ENCODE data around the gene PMAIP1.

Gene PMAIP1

GRCh38 chr18:59915606-59916005, 15.8 kb downstream of the PMAIP1 start:
- DNase-seq (ENCODE audit: low spot score), result no peak

GRCh38 chr18:59916746-59917145, 16.9 kb downstream of the PMAIP1 start:
- no peak for DNase-seq (ENCODE audit: low spot score)

GRCh38 chr18:59917422-59917821, 17.6 kb downstream of the PMAIP1 start:
- no peak for DNase-seq (ENCODE audit: low spot score)

- DNase-seq (ENCODE audit: low spot score), result no peak
Measured at GRCh38 chr18:59918320-59918755, 18.5 kb downstream of the PMAIP1 start.

- no peak for DNase-seq (ENCODE audit: low spot score)
Measured at GRCh38 chr18:59918997-59919396, 19.2 kb downstream of the PMAIP1 start.

- DNase-seq (ENCODE audit: low spot score), result no peak
Measured at GRCh38 chr18:59921384-59921891, 21.6 kb downstream of the PMAIP1 start.

GRCh38 chr18:59923539-59924196, 23.9 kb downstream of the PMAIP1 start:
- DNase-seq (ENCODE audit: low spot score), result no peak

GRCh38 chr18:59926131-59926530, 26.3 kb downstream of the PMAIP1 start:
- no peak for DNase-seq (ENCODE audit: low spot score)

GRCh38 chr18:59927246-59927825, 27.5 kb downstream of the PMAIP1 start:
- no peak for DNase-seq (ENCODE audit: low spot score)

- DNase-seq (ENCODE audit: low spot score), result no peak
Measured at GRCh38 chr18:59928201-59928600, 28.4 kb downstream of the PMAIP1 start.

- no peak for DNase-seq (ENCODE audit: low spot score)
Measured at GRCh38 chr18:59929621-59930295, 30.0 kb downstream of the PMAIP1 start.

- DNase-seq (ENCODE audit: low spot score), result no peak
Measured at GRCh38 chr18:59932401-59932800, 32.6 kb downstream of the PMAIP1 start.

GRCh38 chr18:59938676-59939075, 38.9 kb downstream of the PMAIP1 start:
- DNase-seq (ENCODE audit: low spot score), result no peak

GRCh38 chr18:59939127-59939526, 39.3 kb downstream of the PMAIP1 start:
- DNase-seq (ENCODE audit: low spot score), result no peak

GRCh38 chr18:59940068-59940467, 40.3 kb downstream of the PMAIP1 start:
- no peak for DNase-seq (ENCODE audit: low spot score)

- no peak for DNase-seq (ENCODE audit: low spot score)
Measured at GRCh38 chr18:59941331-59941730, 41.5 kb downstream of the PMAIP1 start.

GRCh38 chr18:59942601-59943000, 42.8 kb downstream of the PMAIP1 start:
- no peak for DNase-seq (ENCODE audit: low spot score)

GRCh38 chr18:59945544-59945943, 45.7 kb downstream of the PMAIP1 start:
- DNase-seq (ENCODE audit: low spot score), result no peak

GRCh38 chr18:59950215-59950944, 50.6 kb downstream of the PMAIP1 start:
- no peak for DNase-seq (ENCODE audit: low spot score)

GRCh38 chr18:59951591-59951990, 51.8 kb downstream of the PMAIP1 start:
- no peak for DNase-seq (ENCODE audit: low spot score)

- DNase-seq (ENCODE audit: low spot score), result no peak
Measured at GRCh38 chr18:59952283-59953007, 52.6 kb downstream of the PMAIP1 start.
